ENCODE measurements around the gene ALPP.
"Not testable (repeated sequence)": the region's sequence is repeated elsewhere in the genome, so short reads cannot be mapped to it uniquely, and the experiment has no call there.

The ALPP gene

DNA sequence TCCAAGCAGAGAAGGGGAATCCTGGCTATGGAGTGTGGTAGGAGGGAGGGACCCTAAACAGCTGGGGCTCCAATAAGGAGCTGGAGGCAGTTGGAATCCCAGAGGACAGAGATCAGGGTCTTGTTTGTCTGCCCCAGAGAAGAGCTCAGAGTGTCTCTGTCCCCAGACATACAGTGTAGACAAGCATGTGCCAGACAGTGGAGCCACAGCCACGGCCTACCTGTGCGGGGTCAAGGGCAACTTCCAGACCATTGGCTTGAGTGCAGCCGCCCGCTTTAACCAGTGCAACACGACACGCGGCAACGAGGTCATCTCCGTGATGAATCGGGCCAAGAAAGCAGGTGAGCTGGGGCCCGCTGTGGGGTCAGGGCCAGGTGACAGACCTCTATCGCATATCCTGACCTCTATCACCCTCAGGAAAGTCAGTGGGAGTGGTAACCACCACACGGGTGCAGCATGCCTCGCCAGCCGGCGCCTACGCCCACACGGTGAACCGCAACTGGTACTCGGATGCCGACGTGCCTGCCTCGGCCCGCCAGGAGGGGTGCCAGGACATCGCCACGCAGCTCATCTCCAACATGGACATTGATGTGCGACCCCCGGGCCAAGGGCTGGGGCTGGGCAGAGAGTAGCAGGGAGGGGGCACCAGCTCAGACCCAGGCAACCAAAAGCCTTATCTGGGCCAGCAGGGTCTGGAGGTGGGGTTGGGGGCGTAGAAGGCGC is 29.0 kb downstream of the ALPP start:
- DNase-seq, result not testable (repeated sequence)

DNA sequence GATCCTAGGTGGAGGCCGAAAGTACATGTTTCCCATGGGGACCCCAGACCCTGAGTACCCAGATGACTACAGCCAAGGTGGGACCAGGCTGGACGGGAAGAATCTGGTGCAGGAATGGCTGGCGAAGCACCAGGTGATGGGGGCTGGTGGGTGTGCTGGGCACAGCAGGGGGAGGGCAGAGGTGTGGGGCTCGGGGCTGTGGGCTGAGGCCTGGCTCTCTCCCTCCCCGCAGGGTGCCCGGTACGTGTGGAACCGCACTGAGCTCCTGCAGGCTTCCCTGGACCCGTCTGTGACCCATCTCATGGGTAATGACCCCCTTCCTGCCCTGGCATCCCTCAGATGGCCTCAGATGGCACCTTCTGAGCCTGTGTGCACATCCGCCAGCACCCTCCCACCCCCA is 29.7 kb downstream of the ALPP start:
- DNase-seq, result not testable (repeated sequence)

DNA sequence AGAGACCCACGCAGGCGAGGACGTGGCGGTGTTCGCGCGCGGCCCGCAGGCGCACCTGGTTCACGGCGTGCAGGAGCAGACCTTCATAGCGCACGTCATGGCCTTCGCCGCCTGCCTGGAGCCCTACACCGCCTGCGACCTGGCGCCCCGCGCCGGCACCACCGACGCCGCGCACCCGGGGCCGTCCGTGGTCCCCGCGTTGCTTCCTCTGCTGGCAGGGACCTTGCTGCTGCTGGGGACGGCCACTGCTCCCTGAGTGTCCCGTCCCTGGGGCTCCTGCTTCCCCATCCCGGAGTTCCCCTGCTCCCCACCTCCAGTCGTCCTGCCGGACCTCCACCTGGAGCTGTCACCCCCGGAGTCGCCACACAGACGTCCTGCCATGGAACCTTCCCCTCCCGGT is 31.1 kb downstream of the ALPP start:
- not testable (repeated sequence) for DNase-seq

DNA sequence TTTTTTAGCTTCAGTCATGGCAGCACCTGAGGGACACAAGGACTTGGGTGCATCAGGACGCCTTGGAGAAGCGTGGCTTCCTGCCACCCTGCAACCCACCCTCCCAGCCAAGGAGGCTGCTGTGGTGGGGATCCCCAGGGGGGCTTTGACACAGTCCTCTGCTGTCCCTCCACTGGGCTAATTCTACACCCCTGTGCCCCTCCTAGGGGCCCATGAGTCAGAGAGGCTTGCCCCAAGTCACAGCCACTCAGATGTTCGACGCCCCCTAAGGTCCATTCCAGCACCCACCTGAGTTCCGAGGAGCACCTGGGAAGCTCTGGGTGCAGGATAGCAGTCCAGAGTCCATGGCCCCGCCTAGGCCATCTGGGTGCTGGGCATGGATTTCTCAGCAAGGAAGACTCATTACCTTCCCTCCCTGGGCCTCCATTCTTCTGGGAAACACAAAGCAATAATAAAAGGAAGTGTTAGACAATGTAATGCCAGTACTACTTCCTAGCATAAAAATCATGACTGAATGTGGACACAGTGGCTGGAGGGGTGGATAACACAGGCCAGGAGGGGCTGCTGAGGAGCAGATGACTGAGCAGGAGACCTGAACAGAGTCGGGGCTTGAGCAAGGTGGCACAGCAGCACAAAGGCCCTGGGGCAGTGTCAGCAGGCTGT is 31.8 kb downstream of the ALPP start:
- DNase-seq, result no peak

DNA sequence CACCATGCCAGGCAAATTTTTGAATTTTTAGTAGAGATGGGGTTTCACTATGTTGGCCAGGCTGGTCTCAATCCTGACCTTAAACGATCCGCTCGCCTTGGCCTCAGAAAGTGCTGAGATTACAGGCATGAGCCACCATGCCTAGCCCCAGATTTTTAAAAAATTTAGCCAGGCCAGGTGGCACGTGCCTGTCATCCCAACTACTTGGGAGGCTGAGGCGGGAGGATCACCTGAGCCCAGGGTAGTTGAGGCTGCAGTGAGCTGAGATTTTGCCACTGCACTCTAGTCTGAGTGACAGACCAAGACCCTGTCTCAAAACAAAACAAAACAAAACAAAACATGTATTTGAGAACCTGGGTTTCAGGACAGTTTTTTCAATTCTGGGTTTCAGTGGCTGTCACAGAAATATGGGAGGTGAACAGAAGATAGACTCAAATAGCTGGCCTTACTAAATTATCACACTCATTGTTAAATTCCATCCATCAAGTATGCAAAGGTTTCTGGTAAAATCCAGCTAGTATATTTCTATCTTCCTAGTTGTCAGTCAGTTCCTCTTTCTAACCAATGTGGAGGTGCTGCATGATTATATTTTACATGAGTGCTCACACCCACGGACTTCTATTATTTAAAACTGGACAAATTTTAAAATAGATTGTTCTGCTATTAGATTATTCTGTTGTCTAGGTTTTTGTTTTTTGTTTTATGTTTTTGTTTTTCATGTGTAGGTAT is 33.5 kb downstream of the ALPP start:
- no peak for DNase-seq

DNA sequence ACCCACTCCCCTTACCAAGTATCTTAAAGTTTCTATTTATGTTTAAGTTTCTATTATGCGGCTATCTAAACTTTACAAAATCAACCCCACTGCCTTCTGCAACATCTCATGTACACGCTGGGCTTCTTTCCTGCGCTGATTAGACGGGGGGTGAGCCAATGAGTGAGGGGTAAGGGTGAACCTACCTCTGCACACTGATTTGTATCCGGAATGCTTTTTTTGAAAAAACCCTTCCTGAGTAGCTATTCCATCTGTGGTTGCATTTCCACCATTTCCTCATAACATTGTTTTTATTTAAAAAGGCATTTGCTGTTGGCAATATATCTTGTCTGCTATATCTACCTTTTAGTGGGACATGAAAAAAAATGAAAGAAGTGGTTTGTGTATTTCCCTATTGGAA is 34.4 kb downstream of the ALPP start:
- DNase-seq, result no peak

DNA sequence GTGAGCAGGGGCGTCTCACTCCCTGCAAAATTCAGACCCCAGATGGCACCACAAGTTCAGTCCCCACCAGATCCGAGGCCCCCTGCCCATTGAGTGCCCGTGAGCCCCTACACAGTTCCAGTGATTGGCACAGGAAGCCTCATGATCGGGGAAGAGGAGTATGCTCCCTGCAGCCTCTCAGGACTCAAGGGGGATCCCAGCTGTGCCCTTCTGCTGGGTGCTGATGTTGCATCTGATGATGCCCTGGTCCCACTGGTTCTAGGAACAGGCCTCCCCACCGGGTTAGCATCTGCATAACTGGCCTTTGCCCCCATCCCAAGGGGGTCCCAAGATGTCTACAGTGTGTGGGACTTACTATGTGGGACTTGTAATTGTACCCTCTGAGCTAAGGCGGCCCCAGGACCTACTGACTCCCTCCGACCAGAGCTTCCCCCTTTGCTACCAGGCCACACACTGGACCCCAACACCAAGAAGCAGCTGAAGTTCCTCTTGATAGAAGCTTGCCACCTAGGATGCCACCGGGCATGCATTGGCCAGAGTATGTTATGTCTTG is 36.7 kb downstream of the ALPP start:
- no peak for DNase-seq

DNA sequence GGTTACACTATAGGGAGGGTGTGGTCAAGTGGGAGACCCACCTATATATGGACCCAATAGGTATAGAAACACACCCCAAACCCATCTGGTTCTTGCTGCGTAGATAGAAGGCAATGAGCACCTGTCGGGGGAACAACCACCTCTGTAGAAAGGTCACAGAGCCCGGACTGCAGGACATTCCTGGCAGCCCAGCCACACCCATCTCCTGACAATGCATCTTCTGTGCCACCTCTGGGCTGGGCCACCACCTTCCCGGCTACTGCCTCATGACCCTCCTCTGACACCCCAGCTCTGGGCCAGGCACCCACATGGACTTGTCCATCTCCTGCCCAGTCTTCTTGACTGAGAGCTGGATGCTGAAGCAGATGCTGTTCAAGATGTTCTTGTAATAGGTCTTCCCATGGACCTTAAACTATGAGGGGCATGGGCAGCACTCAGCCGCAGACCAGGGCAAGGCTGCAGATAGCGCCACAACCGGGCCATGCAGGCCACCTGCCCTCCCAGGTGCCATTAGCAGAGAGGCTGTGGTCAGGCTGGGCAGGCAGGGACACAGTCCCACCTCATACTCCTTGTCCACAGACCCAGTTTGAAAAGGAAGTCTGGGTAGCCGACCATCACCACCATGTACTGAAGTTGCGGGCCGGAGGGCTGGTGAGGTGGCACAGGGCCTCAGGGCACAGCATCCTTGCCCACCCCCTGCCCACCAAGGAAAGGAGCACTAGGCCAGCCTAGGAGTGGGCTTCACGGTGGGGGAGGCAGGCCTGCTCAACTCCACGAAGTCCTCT is 37.4 kb downstream of the ALPP start:
- no peak for DNase-seq

DNA sequence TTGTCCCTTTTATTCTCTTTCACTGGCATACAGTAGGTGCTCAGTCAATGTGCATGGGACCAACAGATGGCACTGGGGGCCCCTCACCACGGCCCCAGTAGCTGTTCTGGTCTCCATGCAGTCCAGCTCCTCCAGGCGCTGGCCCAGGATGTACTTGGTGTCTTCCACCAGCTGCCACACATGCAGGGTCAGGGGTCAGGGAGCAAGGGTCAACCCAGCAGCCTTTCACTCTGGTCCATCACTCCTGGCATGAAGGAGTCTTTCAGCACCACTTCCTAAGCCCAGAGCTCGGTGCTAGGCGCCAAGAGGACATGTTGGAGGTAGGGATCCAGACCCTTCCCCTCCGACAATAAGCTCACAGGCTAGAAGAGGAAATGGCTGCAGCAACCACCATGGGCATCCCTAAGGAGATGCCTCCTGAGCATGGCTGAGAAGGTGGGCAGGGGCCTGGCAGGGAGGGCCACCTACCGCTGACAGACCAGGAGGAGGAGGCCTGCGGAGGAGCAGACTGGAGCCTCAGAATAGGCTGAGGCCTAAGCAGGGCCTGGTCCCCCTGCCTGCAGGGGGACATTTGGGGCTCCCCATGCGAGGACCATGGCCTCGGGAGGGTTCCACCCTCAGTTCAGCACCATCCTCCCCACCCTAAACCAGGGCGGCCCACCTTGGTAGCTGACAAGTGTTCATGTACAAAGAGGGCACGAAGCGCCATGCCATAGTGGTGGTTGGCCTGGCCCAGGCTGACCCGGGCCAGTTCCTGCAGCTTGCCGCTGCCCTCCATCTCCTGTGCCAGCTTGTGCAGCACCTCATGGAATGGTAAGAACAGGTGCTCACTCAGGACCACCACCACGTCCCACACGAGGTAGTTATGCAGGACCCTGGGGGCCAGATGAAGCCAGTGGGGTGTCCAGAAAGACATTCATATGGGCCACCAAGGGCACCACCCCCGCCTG is 38.2 kb downstream of the ALPP start:
- no peak for DNase-seq

DNA sequence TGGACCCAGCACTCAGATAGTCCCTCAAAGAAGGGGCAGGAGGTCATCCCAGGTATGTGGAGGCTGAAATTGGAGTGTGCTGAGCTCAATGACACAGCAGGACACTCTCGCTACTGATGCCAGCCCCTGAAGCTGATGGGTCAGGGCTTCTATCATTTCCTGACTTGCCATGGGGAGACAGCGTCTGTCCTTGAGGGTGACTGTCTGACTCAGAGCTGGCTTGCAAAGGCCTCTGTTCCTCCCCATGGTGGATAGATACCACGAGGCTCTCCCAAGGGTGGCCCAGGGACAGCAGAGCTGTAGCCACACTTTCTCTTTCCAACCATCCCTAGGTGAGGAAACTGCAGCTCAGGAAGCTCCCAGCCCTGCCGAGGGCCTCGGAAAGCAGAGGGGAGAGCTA is 38.9 kb downstream of the ALPP start:
- DNase-seq, result no peak

DNA sequence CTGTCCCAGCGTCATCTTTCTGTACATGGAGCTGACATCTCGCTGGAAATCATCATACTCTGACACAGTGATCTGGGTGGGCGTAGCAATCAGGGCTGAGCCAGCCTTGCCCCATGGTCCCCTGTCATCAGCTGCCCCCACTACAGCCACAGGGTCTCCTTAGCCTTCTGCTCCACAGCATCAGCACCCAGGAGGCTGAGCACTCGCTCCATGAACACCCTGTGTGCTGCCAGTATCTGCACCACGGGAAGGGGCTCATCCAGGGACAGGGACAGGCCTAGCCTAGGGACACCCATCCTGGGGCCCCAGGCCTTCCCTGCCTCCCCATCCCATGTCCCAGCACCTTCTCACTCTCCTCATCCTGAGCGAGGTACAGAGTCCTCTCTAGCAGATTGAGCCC is 39.5 kb downstream of the ALPP start:
- no peak for DNase-seq

DNA sequence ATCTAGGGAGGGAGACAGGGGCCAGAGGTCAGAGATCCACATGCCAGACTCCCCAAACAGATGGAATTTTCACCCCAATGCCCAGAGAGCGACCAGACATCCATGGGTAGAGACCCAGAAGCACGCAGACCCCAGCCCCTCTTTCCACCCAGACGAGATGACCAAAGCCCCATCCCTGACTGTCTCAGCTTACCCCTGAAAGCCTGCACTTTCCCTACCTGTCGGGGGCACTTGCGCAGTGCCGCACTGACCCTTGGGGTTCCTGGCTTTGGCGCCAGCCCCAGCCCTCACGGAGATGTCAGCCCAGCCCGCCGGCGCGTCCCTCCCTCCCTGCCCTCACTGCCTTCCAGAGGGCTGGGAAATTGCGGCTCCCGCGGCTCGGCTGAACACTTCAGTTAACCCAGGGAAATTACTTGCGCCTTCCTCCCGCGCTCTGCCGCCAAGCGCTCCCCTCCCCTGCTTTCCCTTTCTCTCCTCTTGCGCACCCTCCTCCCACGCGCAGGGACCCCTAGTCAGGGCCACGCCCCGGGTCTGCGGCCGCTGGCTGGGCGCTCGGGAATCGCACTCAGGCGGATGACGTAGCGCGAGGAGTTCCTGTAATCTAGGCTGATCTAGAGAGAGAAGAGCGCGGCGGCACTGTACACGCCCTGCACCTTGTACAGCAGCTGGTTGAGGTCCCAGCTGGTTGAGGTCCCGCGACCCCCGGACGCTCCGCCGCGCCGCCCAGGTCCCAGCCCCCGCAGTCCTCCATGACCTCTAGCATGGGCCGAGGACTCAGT is 40.1 kb downstream of the ALPP start:
- DNase-seq, result no peak

DNA sequence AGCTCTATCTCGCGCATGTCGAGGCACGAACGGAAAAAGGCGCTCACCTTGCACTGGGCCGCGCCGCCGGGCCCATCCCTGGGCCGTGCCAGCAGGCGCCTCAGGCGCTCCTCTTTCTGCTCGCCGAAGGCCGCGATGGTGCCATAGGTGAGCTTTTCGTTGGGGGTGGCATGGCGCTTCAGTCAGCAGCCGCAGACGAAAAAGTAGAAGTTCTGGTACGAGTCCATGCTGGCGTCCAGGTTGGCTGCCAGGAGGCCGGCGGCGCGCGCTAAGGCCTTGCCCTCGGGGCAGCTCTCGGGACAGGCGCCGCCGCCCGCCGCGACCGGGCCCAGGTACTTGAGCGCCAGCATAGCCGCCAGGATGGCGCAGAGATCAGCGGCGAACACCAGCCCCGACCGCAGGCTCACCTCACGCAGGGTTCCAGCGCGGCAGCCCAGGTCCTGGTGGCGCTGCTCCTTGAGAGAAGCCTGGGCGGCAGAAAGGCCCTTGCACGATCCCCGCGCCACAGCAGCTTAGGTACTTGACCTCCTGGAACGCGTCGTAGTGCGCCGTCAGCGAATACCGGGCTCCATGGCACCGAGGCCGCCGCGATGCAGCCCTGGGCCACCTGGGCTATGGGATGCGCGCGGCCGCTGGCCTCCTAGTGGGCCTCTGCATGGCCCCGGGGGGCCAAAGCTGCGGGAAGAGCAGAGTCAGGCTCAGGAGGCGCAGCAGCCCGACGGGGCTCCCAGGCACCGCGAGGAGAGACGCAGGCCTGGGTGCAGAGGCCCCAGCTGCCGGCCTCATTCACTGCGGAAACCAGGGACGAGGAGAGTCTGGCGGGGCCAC is 40.9 kb downstream of the ALPP start:
- no peak for DNase-seq

DNA sequence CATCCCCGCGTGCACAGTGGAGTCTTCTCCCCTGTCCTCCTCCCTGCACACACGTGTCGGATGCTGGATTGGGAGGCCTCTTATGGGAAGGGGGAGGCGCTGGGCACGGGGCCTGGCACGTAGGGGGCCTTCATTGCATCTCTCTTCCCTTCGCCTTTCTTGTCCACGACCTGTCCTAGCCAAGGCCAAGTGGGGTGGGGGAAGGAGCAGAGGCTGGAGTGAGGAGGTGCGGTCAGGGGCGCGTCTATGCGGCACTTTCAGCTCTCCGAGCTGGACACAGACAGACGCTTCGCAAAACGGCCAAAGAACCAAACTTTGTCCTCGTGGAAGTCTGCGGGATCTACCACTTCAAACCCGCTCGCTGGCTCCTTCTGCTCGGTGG is 41.5 kb downstream of the ALPP start:
- no peak for DNase-seq

DNA sequence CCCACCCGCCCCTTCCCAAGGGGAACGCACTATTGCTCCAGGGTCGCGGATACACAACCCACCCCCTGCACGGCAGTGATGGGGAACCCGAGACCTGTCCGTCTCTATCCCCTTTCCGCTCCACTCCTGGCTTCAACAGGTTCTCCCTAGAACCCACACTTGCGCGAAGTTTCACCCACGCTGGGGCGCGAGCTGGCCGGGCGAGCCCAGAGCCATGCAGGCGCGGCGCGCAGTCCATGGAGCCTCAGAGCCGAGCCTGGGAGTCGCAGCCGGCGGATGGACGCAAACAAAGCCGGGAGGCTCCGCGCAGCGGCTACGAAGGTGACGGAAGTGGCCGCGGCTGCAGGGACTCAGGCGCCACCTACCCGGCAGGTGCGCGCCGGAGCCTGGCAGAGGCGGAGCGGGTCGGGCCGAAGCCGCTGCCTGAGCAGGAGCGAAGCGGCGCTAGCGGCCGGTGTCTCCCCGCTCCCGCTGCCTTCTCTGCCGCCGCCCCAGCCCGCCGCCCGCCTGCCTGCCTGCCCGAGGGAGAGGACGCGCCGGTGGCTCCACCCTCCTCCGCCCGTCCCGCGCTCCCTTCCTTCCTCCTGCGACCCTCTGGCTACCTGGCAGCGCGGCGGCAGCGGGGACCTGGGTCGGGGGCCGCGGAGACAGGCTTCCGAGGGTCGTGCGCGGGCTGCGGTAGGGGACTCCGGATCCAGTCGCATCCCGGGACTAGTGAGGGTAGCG is 42.1 kb downstream of the ALPP start:
- no peak for DNase-seq

DNA sequence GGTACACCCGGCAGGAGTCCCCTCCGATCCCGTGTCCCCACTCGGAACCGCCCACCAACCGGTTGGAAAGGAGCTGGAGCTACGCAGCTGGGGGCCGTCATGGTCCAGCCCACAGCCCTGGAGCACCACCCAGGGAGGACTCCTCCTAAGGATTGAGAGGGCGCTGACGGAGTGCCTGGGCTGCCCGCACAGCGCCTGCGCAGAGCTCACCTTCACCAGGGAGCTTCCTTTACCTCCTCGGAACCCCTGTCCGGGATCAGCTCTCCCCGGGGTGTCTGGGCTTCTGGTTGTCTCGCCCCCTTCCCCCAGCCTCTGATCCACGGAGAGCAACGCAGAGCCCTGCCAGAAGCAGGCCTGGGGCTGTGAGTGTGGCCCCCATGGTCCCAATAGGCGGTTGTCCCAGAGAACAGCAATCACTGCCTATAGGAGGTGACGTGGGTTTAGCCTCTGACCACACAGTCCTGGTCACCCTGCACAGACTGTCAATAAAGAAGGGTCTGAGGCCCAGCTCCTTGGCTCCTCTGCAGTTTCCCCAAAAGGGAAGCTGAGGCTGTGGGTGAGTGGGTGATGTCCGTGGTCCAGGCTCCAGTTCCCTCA is 42.7 kb downstream of the ALPP start:
- no peak for DNase-seq

DNA sequence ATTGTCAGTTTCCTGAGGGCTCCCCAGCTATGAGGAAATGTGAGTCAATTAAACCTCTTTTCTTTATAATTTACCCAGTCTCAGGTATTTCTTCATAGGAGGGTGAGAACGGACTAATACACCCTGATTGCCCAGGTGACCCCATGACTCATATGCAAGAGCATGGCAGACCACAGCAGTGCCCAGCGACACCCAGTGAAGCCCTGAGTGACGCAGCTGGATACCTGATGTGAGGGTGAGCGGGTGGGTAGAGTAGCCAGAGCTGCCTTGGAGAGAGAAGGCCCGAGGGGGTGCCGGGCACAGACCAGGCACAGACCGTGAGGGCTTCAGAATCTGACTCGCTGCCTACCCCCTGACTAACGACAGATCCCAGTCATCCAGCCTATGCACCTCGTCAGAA is 43.5 kb downstream of the ALPP start:
- no peak for DNase-seq

DNA sequence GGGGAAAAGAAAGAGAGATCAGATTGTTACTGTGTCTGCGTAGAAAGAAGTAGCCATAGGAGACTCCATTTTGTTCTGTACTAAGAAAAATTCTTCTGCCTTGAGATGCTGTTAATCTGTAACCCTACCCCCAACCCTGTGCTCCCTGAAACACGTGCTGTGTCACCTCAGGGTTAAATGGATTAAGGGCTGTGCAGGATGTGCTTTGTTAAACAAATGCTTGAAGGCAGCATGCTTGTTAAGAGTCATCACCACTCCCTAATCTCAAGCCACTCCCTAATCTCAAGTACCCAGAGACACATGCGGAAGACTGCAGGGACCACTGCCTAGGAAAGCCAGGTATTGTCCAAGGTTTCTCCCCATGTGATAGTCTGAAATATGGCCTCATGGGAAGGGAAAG is 44.4 kb downstream of the ALPP start:
- not testable (repeated sequence) for DNase-seq

DNA sequence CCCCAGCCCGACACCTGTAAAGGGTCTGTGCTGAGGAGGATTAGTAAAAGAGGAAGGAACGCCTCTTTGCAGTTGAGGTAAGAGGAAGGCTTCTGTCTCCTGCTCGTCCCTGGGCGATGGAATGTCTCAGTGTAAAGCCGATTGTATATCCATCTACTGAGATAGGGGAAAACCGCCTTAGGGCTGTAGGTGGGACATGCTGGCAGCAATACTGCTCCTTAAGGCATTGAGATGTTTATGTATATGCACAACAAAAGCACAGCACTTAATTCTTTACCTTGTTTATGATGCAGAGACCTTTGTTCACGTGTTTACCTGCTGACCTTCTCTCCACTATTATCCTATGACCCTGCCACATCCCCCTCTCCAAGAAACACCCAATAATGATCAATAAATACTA is 44.9 kb downstream of the ALPP start:
- not testable (repeated sequence) for DNase-seq
